Measurements from ENCODE around the gene RIOK3.
"Not testable (repeated sequence)": the region's sequence is repeated elsewhere in the genome, so short reads cannot be mapped to it uniquely, and the experiment has no call there.

The RIOK3 gene

GRCh38 chr18:23416298-23416697 lies 36.8 kb upstream of the RIOK3 start:
- H3K4me3 ChIP-seq (ENCODE audit: control insufficient read depth, low read depth, low read length): no peak overlapping the region
- DNase-seq (ENCODE audit: low read depth): no peak
- TF ChIP-seq CTCF (IDR thresholded peaks at IDR 0.05; ENCODE audit: control insufficient read depth, insufficient read depth, low read depth, low read length, missing control alignments): no peak

- DNase-seq (ENCODE audit: low read depth): no peak
- no peak overlapping the region for H3K4me3 ChIP-seq (ENCODE audit: control insufficient read depth, low read depth, low read length)
- TF ChIP-seq CTCF (IDR thresholded peaks at IDR 0.05; ENCODE audit: control insufficient read depth, insufficient read depth, low read depth, low read length, missing control alignments): no peak
Observed at GRCh38 chr18:23421277-23421676, 31.8 kb upstream of the RIOK3 start.

GRCh38 chr18:23422751-23423418 lies 30.2 kb upstream of the RIOK3 start:
- no peak for TF ChIP-seq CTCF (IDR thresholded peaks at IDR 0.05; ENCODE audit: control insufficient read depth, insufficient read depth, low read depth, low read length, missing control alignments)
- no peak for DNase-seq (ENCODE audit: low read depth)
- no peak overlapping the region for H3K4me3 ChIP-seq (ENCODE audit: control insufficient read depth, low read depth, low read length)

- no peak for DNase-seq (ENCODE audit: low read depth)
- no peak for TF ChIP-seq CTCF (IDR thresholded peaks at IDR 0.05; ENCODE audit: control insufficient read depth, insufficient read depth, low read depth, low read length, missing control alignments)
Observed at GRCh38 chr18:23424616-23425015, 28.5 kb upstream of the RIOK3 start.

GRCh38 chr18:23428821-23429220 lies 24.3 kb upstream of the RIOK3 start:
- H3K4me3 ChIP-seq (ENCODE audit: control insufficient read depth, low read depth, low read length): no peak overlapping the region
- no peak for DNase-seq (ENCODE audit: low read depth)
- TF ChIP-seq CTCF (IDR thresholded peaks at IDR 0.05; ENCODE audit: control insufficient read depth, insufficient read depth, low read depth, low read length, missing control alignments): no peak

More at GRCh38 chr18:23424616-23425015, 28.5 kb upstream of the RIOK3 start:
- no peak overlapping the region for H3K4me3 ChIP-seq (ENCODE audit: control insufficient read depth, low read depth, low read length)

- not testable (repeated sequence) for H3K4me3 ChIP-seq (ENCODE audit: control insufficient read depth, low read depth, low read length); DNase-seq (ENCODE audit: low read depth)
Observed at GRCh38 chr18:23429538-23429937, 23.5 kb upstream of the RIOK3 start.

- no peak for DNase-seq (ENCODE audit: low read depth)
- no peak overlapping the region for H3K4me3 ChIP-seq (ENCODE audit: control insufficient read depth, low read depth, low read length)
- TF ChIP-seq CTCF (IDR thresholded peaks at IDR 0.05; ENCODE audit: control insufficient read depth, insufficient read depth, low read depth, low read length, missing control alignments): no peak
Observed at GRCh38 chr18:23433360-23433759, 19.7 kb upstream of the RIOK3 start.

Data from AG09309 (cell line).